Non-pigmented ciliary epithelial cell (primary cell): ENCODE data around the gene CYP2E1.
"Not testable (repeated sequence)": the region's sequence is repeated elsewhere in the genome, so short reads cannot be mapped to it uniquely, and the experiment has no call there.

Source experiments
- DNase-seq: peaks from one replicate; pipeline ENCODE4 v3.0.0-alpha.2; 2010; ENCODE audit warnings: low read depth

The CYP2E1 gene

DNA sequence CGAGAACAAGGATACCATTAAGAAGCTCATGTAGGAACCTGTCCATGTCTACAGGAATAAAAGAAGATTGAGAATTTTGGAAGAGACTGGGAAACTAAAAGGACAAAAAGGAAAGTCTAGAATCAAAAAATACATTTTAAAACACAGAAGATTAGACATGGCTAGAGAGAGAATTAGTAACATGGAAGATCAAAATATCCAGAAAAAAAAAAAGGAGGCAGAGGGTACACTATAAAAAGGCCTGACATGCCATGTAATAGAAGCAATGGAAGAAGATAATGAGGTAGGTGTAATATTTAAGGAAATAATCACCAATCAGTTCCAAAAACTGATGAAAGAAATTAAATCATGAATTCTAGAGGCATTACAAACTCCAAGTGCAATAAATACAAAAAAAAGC is 46.3 kb downstream of the CYP2E1 start:
- not testable (repeated sequence) for DNase-seq

DNA sequence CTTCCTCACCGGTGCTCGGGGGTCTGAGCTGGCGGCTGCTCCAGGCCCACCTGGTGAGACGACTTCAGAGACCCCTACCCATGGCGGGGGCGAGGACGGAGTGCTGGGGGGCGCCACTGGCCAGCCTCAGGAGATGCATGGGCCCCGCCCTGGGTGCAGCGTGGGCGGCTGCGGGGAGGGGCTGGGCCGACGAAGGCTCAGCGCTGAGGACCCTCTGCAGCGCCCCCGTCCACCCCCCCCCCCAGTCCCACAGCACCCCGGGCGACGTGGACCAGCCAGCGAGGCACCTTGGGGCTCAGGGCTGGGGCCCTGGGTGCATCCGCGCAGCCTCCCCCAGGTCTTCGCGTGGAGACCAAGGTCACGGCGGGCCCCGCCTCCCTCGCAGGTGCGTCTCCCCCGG is 49.9 kb downstream of the CYP2E1 start:
- DNase-seq = not testable (repeated sequence)
